HG03460 (cell line): ENCODE data around the gene CHRNA9.

ENCODE experiments used
- ATAC-seq: cut with Tn5 transposase; IDR thresholded peaks from one replicate; pipeline ENCODE4 v1.9.1; 2021; ENCODE audit not compliant: unreplicated experiment

CHRNA9 gene

GRCh38 chr4:40337051-40337450 is 1.9 kb downstream of the CHRNA9 start:
- no peak for ATAC-seq

- ATAC-seq = no peak
These were observed 2.4 kb downstream of the CHRNA9 start for GRCh38 chr4:40337523-40337922.

- ATAC-seq = no peak
These were observed 4.9 kb downstream of the CHRNA9 start for GRCh38 chr4:40340030-40340429.

- no peak for ATAC-seq
These were observed 12.3 kb downstream of the CHRNA9 start for GRCh38 chr4:40347472-40347871.

GRCh38 chr4:40348000-40348399 is 12.9 kb downstream of the CHRNA9 start:
- no peak for ATAC-seq

- no peak for ATAC-seq
These were observed 14.5 kb downstream of the CHRNA9 start for GRCh38 chr4:40349561-40350198.

- no peak for ATAC-seq
These were observed 15.6 kb downstream of the CHRNA9 start for GRCh38 chr4:40350627-40351227.

GRCh38 chr4:40354158-40354557 is 19.0 kb downstream of the CHRNA9 start:
- ATAC-seq = no peak

- no peak for ATAC-seq
These were observed 20.0 kb downstream of the CHRNA9 start for GRCh38 chr4:40355131-40355530.

- no peak for ATAC-seq
These were observed 22.6 kb downstream of the CHRNA9 start for GRCh38 chr4:40357738-40358137.

GRCh38 chr4:40361338-40361737 is 26.2 kb downstream of the CHRNA9 start:
- ATAC-seq = no peak

GRCh38 chr4:40363382-40363920 is 28.3 kb downstream of the CHRNA9 start:
- no peak for ATAC-seq

GRCh38 chr4:40363945-40364344 is 28.8 kb downstream of the CHRNA9 start:
- no peak for ATAC-seq

GRCh38 chr4:40365766-40366165 is 30.6 kb downstream of the CHRNA9 start:
- no peak for ATAC-seq

- ATAC-seq = no peak
These were observed 32.3 kb downstream of the CHRNA9 start for GRCh38 chr4:40367451-40367850.

- no peak for ATAC-seq
These were observed 34.5 kb downstream of the CHRNA9 start for GRCh38 chr4:40369437-40370274.

- no peak for ATAC-seq
These were observed 37.5 kb downstream of the CHRNA9 start for GRCh38 chr4:40372651-40373050.

- ATAC-seq = no peak
These were observed 38.5 kb downstream of the CHRNA9 start for GRCh38 chr4:40373636-40374035.

- no peak for ATAC-seq
These were observed 40.0 kb downstream of the CHRNA9 start for GRCh38 chr4:40375095-40375494.

GRCh38 chr4:40375620-40376019 is 40.5 kb downstream of the CHRNA9 start:
- ATAC-seq = no peak

- ATAC-seq = no peak
These were observed 42.6 kb downstream of the CHRNA9 start for GRCh38 chr4:40377512-40378365.
